ENCODE results near the gene OR1F1. TPM values are rescaled to one million over a fixed set of nuclear protein-coding genes. Genes with fewer than 3 reads are reported as not detected.

OR1F1 gene
- total RNA-seq, 2 experiments from 2014 or later, result not detected

GRCh38 chr16:3145151-3145550 is 42.9 kb upstream of the OR1F1 start:
- Mint-ChIP-seq H3K4me1 (peaks cover 12% of the 10 kb centered on the region), H3K36me3 (ENCODE audit: low read depth) (peaks cover 7% of the 10 kb centered on the region), H3K27me3 (no peaks in the 10 kb centered on the region), H3K4me3 (no peak overlapping the region), H3K27ac (no peak overlapping the region), H3K9me3 (no peaks in the 10 kb centered on the region)
- no peak for DNase-seq
- ChIA-PET CTCF (interaction anchor here (1.0 kb wide), 1 partner anchor 13 kb away, joined by 3 read pairs; no protein-coding TSS in a partner anchor), POLR2A (interaction anchor here (3.2 kb wide), 1 partner anchor 10 kb away, joined by 18 read pairs; the partner anchor contains the start of gene ZNF213)

GRCh38 chr16:3145660-3146059 is 42.3 kb upstream of the OR1F1 start:
- DNase-seq, result no peak
- Mint-ChIP-seq H3K36me3 (ENCODE audit: low read depth) (peaks cover 8% of the 10 kb centered on the region), H3K27me3 (no peaks in the 10 kb centered on the region), H3K4me1 (peaks cover 14% of the 10 kb centered on the region), H3K4me3 (no peak overlapping the region), H3K27ac (no peak overlapping the region), H3K9me3 (no peaks in the 10 kb centered on the region)
- ChIA-PET POLR2A (interaction anchor here (1.1 to 3.2 kb wide), 3 partner anchors 9 to 11 kb away, joined by 3 to 18 read pairs (median 3); partner anchors contain the start of gene ZNF213), CTCF (interaction anchor here (1.4 kb wide), 1 partner anchor 11 kb away, joined by 3 read pairs; the partner anchor contains the start of gene ZNF213)

DNA sequence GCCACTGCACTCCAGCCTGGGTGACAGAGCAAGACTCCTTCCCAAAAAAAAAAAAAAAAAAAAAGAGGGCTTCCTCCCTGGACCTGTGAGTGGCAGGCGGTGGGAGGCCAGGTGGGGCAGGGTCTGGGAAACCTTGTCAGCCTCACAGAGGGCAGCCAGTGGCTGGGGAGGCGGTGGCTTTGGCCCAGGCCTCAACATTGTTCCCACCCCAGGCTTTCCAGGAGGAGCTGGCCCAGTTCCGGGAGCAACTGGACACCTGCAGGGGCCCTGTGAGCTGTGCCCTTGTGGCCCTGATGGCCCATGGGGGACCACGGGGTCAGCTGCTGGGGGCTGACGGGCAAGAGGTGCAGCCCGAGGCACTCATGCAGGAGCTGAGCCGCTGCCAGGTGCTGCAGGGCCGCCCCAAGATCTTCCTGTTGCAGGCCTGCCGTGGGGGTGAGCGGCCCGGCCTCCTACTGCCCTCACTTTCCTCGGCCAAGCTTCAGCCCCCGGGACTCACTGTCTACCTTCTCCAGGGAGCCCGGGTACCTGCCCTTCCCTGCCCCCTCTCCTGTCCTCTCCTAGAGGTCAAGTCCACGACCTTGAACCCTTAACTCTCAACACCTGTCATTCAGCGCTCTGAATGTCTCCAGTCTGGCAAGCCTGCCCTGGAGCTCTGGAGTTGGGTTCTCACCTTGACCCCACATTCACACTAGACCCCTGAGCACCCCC is 40.8 kb upstream of the OR1F1 start:
- H3K27ac Mint-ChIP-seq, result no peak overlapping the region
- ChIA-PET CTCF (interaction anchor here (1.0 to 5.6 kb wide), 4 partner anchors 12 to 19 kb away, joined by 3 to 56 read pairs (median 24); partner anchors contain the start of gene ZNF213), POLR2A (interaction anchor here (0.8 to 5.0 kb wide), 5 partner anchors 10 to 116 kb away, joined by 3 to 38 read pairs (median 11); partner anchors contain the start of gene ZNF213)
- H3K36me3 Mint-ChIP-seq (ENCODE audit: low read depth), result peaks cover 7% of the 10 kb centered on the region
- H3K9me3 Mint-ChIP-seq, result no peaks in the 10 kb centered on the region
- no peak overlapping the region for H3K4me3 Mint-ChIP-seq
- peaks cover 22% of the 10 kb centered on the region for H3K4me1 Mint-ChIP-seq
- DNase-seq, result no peak
- peaks cover 5% of the 10 kb centered on the region for H3K27me3 Mint-ChIP-seq

- ChIA-PET CTCF (interaction anchor here (1.0 to 5.6 kb wide), 6 partner anchors 13 to 119 kb away, joined by 3 to 56 read pairs (median 8); partner anchors contain the start of gene ZNF213), POLR2A (interaction anchor here (0.8 to 5.0 kb wide), 8 partner anchors 10 to 253 kb away, joined by 3 to 38 read pairs (median 6); partner anchors contain the start of genes IL32, ZNF174, ZNF213 and ZSCAN32)
- Mint-ChIP-seq H3K9me3 (no peaks in the 10 kb centered on the region), H3K4me3 (no peak overlapping the region), H3K27ac (no peak overlapping the region), H3K4me1 (peaks cover 28% of the 10 kb centered on the region), H3K27me3 (peaks cover 10% of the 10 kb centered on the region), H3K36me3 (ENCODE audit: low read depth) (peaks cover 8% of the 10 kb centered on the region)
- no peak for DNase-seq
Observed at GRCh38 chr16:3147757-3148104, 40.3 kb upstream of the OR1F1 start.

GRCh38 chr16:3148256-3149192 is 39.5 kb upstream of the OR1F1 start:
- H3K27ac Mint-ChIP-seq, result no peak overlapping the region
- peaks cover 12% of the 10 kb centered on the region for H3K27me3 Mint-ChIP-seq
- CTCF ChIA-PET, result interaction anchor here (1.0 to 5.6 kb wide), 6 partner anchors 13 to 120 kb away, joined by 3 to 56 read pairs (median 8); partner anchors contain the start of gene ZNF213
- POLR2A ChIA-PET, result interaction anchor here (0.8 to 5.0 kb wide), 12 partner anchors 8 to 253 kb away, joined by 3 to 51 read pairs (median 6); partner anchors contain the start of genes IL32, ZNF174, ZNF213 and ZSCAN32
- H3K4me3 Mint-ChIP-seq, result peak overlapping the region; percentile 81
- no peak for DNase-seq
- no peaks in the 10 kb centered on the region for H3K9me3 Mint-ChIP-seq
- peaks cover 8% of the 10 kb centered on the region for H3K36me3 Mint-ChIP-seq (ENCODE audit: low read depth)
- peaks cover 31% of the 10 kb centered on the region for H3K4me1 Mint-ChIP-seq

DNA sequence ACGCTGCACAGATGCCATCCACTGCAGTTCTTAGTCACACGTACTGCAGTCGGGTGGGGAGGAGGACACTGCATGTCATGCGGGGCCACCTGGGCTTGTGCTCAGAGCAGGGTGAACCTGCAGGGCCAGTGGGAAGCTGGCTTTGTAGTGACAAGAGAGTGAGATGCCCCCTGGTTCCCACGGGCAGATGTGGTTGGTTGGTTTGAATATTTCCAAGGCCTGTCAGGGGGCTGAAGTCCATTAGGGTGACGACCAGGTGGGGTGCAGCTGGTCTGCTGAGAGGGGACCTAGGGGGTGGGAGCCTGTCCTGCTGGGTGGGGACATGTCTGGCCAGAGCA is 38.8 kb upstream of the OR1F1 start:
- H3K27ac Mint-ChIP-seq, result no peak overlapping the region
- DNase-seq, result no peak

DNA sequence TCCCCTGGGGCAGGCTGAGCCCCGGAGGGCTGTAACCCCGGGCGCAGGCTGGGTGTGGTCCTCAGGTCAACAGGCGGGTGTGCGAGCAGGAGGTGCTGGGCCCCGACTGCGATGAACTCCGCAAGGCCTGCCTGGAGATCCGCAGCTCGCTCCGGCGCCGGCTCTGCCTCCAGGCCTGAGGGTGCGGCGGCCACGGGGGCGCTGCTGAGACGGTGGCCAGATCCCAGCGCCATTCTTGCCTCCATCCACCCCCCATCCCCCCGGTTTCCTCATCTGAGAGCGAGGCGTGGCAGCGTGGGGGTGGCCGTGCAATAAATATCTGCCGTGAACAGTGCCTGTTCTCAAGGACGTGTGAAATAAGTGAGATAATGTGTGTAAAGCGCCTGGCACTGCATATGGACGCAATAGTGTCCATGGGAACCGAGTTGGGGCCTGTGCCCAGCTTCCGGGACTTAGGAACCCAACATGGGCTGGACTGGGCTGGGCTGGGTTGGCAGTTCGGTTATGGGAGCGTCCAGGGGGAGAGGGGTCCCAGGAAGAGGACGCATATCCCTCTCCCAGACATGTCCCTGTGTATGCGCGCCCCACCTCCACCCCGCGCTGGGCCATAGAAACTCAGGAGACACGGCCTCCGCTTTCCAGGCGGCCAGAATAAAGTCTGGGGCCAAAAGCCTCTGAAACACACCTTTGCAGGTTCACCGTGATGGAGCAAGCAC is 38.2 kb upstream of the OR1F1 start:
- ChIA-PET POLR2A (interaction anchor here (0.8 to 5.0 kb wide), 22 partner anchors 9 to 1185 kb away, joined by 3 to 51 read pairs (median 4); partner anchors contain the start of genes IL32, RPS2, TNFRSF12A and ZNF174), CTCF (interaction anchor here (0.7 to 5.6 kb wide), 19 partner anchors 8 to 146 kb away, joined by 3 to 56 read pairs (median 4); partner anchors contain the start of gene ZNF213)
- peak overlapping the region; percentile 81 for H3K4me3 Mint-ChIP-seq
- H3K36me3 Mint-ChIP-seq (ENCODE audit: low read depth), result peaks cover 8% of the 10 kb centered on the region
- peak; percentile 66 for DNase-seq
- peak overlapping the region; percentile 82 for H3K27ac Mint-ChIP-seq
- peaks cover 33% of the 10 kb centered on the region for H3K4me1 Mint-ChIP-seq
- H3K27me3 Mint-ChIP-seq, result peaks cover 18% of the 10 kb centered on the region
- no peaks in the 10 kb centered on the region for H3K9me3 Mint-ChIP-seq

More for the DNA sequence above, 38.8 kb upstream of the OR1F1 start:
- Mint-ChIP-seq H3K36me3 (ENCODE audit: low read depth) (peaks cover 8% of the 10 kb centered on the region), H3K4me1 (peaks cover 31% of the 10 kb centered on the region), H3K4me3 (peak overlapping the region; percentile 81), H3K27me3 (peaks cover 15% of the 10 kb centered on the region), H3K9me3 (no peaks in the 10 kb centered on the region)
- ChIA-PET POLR2A (interaction anchor here (1.1 to 5.0 kb wide), 8 partner anchors 9 to 252 kb away, joined by 3 to 51 read pairs (median 8); partner anchors contain the start of genes IL32, ZNF174, ZNF213 and ZSCAN32), CTCF (interaction anchor here (1.6 to 5.6 kb wide), 8 partner anchors 9 to 117 kb away, joined by 4 to 56 read pairs (median 8); partner anchors contain the start of gene ZNF213)

DNA sequence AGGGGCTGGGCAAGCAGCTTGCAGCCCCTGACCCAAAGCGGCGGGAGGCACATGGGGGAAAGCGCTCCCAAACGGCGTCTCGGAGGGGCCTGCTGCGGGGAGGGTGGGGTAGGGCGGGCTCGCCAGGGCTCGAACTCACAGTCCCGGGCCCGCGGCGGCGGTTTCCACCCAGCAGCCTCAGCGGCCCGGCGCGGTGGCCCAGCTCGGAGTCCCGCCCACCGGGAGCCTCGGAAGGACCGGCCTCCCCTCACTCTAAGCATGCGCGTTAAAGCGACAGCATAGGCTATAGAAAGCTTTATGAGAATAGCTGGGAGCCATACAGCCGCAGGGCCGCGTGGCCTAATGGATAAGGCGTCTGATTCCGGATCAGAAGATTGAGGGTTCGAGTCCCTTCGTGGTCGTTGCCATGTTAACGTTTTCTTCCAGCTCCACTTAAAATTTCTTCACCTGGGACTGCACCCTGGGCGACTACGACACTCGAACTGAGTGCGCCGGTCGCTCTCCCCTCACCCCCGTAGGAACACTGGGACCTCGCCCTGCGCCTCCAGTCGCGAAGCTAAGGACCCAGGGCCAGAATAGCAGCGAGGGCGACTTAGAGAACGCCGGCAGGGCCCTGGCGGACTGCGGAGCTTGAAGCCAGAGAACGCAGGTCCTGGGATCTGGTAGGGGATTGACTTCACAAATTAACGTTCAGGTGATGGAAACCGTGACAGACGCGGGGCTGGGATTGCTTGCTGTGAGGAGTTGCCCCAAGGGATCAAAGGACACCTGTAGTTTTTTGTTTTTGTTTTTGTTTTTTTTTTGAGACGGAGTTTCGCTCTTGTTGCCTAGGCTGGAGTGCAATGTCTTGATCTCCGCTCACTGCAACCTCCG is 37.4 kb upstream of the OR1F1 start:
- ChIA-PET CTCF (interaction anchor here (0.7 to 5.6 kb wide), 21 partner anchors 8 to 268 kb away, joined by 3 to 56 read pairs (median 4); partner anchors contain the start of genes FLYWCH2 and ZNF213), POLR2A (interaction anchor here (0.8 to 5.0 kb wide), 21 partner anchors 8 to 1186 kb away, joined by 3 to 51 read pairs (median 4); partner anchors contain the start of genes IL32, RPS2, TNFRSF12A and ZNF174)
- peaks cover 37% of the 10 kb centered on the region for H3K4me1 Mint-ChIP-seq
- H3K9me3 Mint-ChIP-seq, result no peaks in the 10 kb centered on the region
- peak overlapping the region; percentile 82 for H3K27ac Mint-ChIP-seq
- peak overlapping the region; percentile 81 for H3K4me3 Mint-ChIP-seq
- H3K27me3 Mint-ChIP-seq, result peaks cover 22% of the 10 kb centered on the region
- H3K36me3 Mint-ChIP-seq (ENCODE audit: low read depth), result peaks cover 8% of the 10 kb centered on the region
- peak; percentile 99 for DNase-seq

DNA sequence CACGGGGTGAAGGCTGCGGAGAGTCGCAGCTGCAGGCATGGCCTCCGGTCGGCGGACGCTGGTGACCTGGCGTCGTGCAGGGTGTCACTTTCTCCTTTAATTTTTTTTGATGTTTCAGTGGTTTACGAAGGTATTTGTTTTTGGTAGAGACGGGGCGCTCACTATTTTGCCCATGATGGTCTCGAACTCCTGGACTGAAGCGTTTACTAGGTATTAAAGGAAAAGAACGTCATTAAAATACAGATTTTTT is 36.1 kb upstream of the OR1F1 start:
- ChIA-PET POLR2A (interaction anchor here (1.2 to 3.7 kb wide), 2 partner anchors 16 to 36 kb away, joined by 3 to 51 read pairs; partner anchors contain the start of genes OR1F1 and ZNF213), CTCF (interaction anchor here (0.8 to 5.6 kb wide), 3 partner anchors 17 to 50 kb away, joined by 3 to 56 read pairs (median 4); partner anchors contain the start of gene ZNF213)
- H3K36me3 Mint-ChIP-seq (ENCODE audit: low read depth), result peaks cover 8% of the 10 kb centered on the region
- peaks cover 38% of the 10 kb centered on the region for H3K4me1 Mint-ChIP-seq
- peak; percentile 40 for DNase-seq
- no peaks in the 10 kb centered on the region for H3K9me3 Mint-ChIP-seq
- peaks cover 22% of the 10 kb centered on the region for H3K27me3 Mint-ChIP-seq
- peak overlapping the region; percentile 71 for H3K27ac Mint-ChIP-seq
- peak overlapping the region; percentile 68 for H3K4me3 Mint-ChIP-seq

DNA sequence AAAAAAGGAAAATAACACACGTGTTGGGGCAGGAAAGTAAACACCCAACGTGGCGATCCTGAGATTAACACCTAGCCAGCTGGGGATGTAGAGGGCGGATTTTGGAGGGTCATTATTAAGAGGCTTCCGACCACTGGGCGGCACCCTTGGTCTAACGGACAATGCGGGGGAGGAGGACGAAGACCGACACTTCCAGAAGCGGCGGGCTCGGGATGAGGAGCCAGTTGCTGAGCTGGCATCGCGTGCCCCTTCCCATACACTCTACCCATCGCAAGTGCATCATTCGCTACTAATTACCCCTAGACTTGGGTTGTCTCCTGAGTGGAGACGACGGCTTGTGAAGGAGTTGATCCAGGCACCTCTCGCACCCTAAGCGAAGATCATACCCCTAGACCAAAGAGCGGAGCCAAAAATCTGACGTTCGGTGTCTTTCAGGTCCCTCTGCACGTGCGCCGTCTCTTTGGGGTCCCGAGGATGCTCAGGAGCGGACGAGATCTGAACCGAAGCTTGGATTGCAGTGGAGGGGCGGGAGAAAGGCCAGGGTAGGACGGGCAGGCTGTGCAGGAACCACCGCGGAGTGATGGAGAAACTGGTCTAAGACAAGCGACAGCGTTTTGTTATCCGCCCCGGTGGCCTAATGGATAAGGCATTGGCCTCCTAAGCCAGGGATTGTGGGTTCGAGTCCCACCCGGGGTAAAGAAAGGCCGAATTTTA is 35.6 kb upstream of the OR1F1 start:
- peaks cover 42% of the 10 kb centered on the region for H3K4me1 Mint-ChIP-seq
- H3K27ac Mint-ChIP-seq, result peak overlapping the region; percentile 71
- DNase-seq, result peak; percentile 86
- H3K4me3 Mint-ChIP-seq, result peak overlapping the region; percentile 68
- ChIA-PET POLR2A (interaction anchor here (1.2 to 3.7 kb wide), 2 partner anchors 16 to 35 kb away, joined by 3 to 51 read pairs; partner anchors contain the start of genes OR1F1 and ZNF213), CTCF (interaction anchor here (0.8 to 5.6 kb wide), 3 partner anchors 18 to 50 kb away, joined by 3 to 56 read pairs (median 4); partner anchors contain the start of gene ZNF213)
- peaks cover 26% of the 10 kb centered on the region for H3K27me3 Mint-ChIP-seq
- peaks cover 11% of the 10 kb centered on the region for H3K36me3 Mint-ChIP-seq (ENCODE audit: low read depth)
- H3K9me3 Mint-ChIP-seq, result no peaks in the 10 kb centered on the region

All from activated CD4-positive, alpha-beta memory T cell treated with anti-CD3 and anti-CD28 coated beads, Interleukin-2, amount 10 ng/mL, durations not matched to agents 7 days and 5 days (primary cell).